OCI-LY3 (cell line): ENCODE measurements around the gene ARID4A.

Source experiments
- H2AFZ ChIP-seq: fragments of 200-600, 300-600 bp; shearing (Covaris generic); 2 replicates; pipeline ENCODE4 v1.6.0; 2014; ENCODE audit warnings: antibody characterized with exemption, low read depth, low read length
- H3K27ac ChIP-seq: fragments of 200-600, 300-600 bp; sonication (generic); 2 replicates; pipeline ENCODE4 v1.5.1; 2014; ENCODE audit warnings: mild to moderate bottlenecking, low read length, moderate library complexity, mixed read lengths
- H3K27me3 ChIP-seq: fragments of 200-600, 300-600 bp; sonication (generic); 2 replicates; pipeline ENCODE4 v1.6.1; 2014; ENCODE audit warnings: low read depth, low read length, mixed read lengths
- H3K36me3 ChIP-seq: fragments of 200-600, 300-600 bp; sonication (generic); replicated peaks from 2 replicates; pipeline ENCODE3; 2014; ENCODE audit warnings: low read depth, low read length, mixed read lengths
- H3K4me1 ChIP-seq: fragments of 300-600, 200-600 bp; sonication (generic); 2 replicates; pipeline ENCODE4 v1.6.1; 2014; ENCODE audit warnings: low read length, mixed read lengths
- H3K4me2 ChIP-seq: fragments of 200-600, 300-600 bp; sonication (generic); 2 replicates; pipeline ENCODE4 v1.6.1; 2014; ENCODE audit warnings: low read length, mixed read lengths
- H3K4me3 ChIP-seq: fragments of 300-600, 200-600 bp; sonication (generic); 2 replicates; pipeline ENCODE4 v1.5.1; 2014; ENCODE audit warnings: antibody characterized with exemption, mild to moderate bottlenecking, low read length, moderate library complexity
- H3K79me2 ChIP-seq: fragments of 300-600, 200-600 bp; shearing (Covaris generic); 2 replicates; pipeline ENCODE4 v1.6.1; 2014; ENCODE audit warnings: mild to moderate bottlenecking, low read length, mixed read lengths
- H3K9ac ChIP-seq: fragments of 300-600, 200-600 bp; shearing (Covaris generic); 2 replicates; pipeline ENCODE4 v1.6.0; 2014; ENCODE audit warnings: mild to moderate bottlenecking, low read length, moderate library complexity
- H3K9me3 ChIP-seq: fragments of 200-600, 300-600 bp; shearing (Covaris generic); 2 replicates; pipeline ENCODE4 v1.6.1; 2014; ENCODE audit warnings: low read length, mixed read lengths; ENCODE audit not compliant: insufficient read depth
- H4K20me1 ChIP-seq: fragments of 200-600, 300-600 bp; sonication (generic); 2 replicates; pipeline ENCODE4 v1.6.1; 2016; ENCODE audit warnings: low read length, mixed read lengths; ENCODE audit not compliant: insufficient read depth
- EZH2phosphoT487 ChIP-seq: fragments of 200-600 bp; shearing (Covaris generic); IDR thresholded peaks from 2 replicates; pipeline ENCODE4 v1.6.1; 2018; ENCODE audit warnings: antibody characterized with exemption, mixed run types, low read depth
- TF ChIP-seq, protein P1 (sequence below): fragments of 200-600, 300-600 bp; sonication (generic); IDR thresholded peaks from 2 replicates; pipeline ENCODE4 v1.5.1; 2014; ENCODE audit warnings: antibody characterized with exemption, low read length, low read depth

ARID4A gene

DNA sequence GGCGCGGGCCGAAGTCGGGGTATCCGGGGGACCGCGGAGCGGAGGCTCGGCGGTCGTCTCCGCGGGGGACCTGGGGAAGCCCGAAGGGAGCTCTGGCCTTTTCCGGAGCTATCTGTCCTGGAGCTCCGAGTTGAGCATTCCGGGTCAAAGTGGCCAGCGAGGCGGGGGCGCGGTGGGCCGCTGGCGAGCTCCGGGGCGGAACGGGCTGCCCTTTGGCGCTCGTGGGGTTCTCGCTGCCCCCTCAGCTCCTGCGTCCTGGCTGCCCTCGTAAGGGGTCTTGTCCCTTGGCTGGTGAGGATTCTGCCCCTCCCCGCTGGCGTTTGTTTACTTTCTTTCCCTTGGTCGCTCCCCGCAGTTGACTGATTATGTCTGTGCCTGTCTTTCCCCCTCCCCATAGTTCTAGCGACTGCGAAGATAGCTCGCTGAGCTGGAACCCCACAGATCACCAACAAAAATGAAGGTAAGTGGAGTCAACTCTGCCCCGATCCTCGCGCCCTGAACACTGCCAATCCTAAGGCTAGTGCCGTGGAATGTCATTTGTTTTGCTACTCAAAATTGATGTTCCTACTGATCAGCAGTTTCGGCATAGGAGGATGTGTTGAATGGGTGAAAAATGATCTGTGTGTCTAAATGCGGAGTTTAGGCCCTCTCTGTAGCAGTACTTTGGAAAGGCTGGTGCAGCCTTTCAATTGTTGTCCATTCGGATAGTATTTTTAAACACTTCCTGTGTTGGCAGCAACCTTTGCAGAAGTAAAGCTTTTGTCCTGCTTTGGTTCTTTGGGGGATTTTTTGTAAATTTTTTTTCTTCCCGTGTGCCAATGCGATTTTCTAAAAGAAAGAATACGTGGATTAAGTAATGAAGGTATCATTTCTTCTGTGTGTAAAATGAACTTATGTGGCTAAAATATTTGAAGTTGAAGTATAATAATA is 1.3 kb downstream of the ARID4A start:
- TF ChIP-seq, protein P1, sequence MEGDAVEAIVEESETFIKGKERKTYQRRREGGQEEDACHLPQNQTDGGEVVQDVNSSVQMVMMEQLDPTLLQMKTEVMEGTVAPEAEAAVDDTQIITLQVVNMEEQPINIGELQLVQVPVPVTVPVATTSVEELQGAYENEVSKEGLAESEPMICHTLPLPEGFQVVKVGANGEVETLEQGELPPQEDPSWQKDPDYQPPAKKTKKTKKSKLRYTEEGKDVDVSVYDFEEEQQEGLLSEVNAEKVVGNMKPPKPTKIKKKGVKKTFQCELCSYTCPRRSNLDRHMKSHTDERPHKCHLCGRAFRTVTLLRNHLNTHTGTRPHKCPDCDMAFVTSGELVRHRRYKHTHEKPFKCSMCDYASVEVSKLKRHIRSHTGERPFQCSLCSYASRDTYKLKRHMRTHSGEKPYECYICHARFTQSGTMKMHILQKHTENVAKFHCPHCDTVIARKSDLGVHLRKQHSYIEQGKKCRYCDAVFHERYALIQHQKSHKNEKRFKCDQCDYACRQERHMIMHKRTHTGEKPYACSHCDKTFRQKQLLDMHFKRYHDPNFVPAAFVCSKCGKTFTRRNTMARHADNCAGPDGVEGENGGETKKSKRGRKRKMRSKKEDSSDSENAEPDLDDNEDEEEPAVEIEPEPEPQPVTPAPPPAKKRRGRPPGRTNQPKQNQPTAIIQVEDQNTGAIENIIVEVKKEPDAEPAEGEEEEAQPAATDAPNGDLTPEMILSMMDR, result no peak
- peak overlapping the region; percentile 76 for H3K27ac ChIP-seq
- H3K4me1 ChIP-seq, result peaks cover 11% of the 10 kb centered on the region
- H3K79me2 ChIP-seq, result peaks cover 55% of the 10 kb centered on the region
- peak overlapping the region; percentile 92 for H3K4me2 ChIP-seq
- H3K27me3 ChIP-seq, result no peaks in the 10 kb centered on the region
- peaks cover 16% of the 10 kb centered on the region for H3K36me3 ChIP-seq
- H4K20me1 ChIP-seq, result peaks cover 14% of the 10 kb centered on the region
- peak overlapping the region; percentile 95 for H3K4me3 ChIP-seq
- peak overlapping the region; percentile 81 for H2AFZ ChIP-seq
- H3K9ac ChIP-seq, result peak overlapping the region; percentile 91
- H3K9me3 ChIP-seq, result no peaks in the 10 kb centered on the region

DNA sequence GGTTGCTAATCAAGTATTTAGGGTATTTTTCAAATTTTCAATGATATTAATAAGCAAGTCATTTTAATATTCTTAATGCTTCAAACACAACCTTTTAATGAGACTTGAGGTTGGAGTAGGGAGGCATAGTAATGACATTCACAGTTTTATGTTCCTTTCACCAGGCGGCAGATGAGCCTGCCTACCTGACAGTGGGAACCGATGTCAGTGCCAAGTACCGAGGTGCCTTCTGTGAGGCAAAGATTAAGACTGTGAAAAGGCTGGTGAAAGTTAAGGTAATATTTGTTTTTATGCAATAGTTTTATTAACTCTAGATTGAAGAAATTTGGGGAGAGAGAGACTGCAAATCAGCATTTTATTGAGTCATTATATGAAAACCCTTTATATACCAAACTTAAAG is 3.1 kb downstream of the ARID4A start:
- Histone ChIP-seq H3K4me2 (no peak overlapping the region), H3K4me3 (no peak overlapping the region), H3K4me1 (peaks cover 11% of the 10 kb centered on the region), H3K36me3 (peaks cover 14% of the 10 kb centered on the region), H4K20me1 (peaks cover 11% of the 10 kb centered on the region), H3K9me3 (no peaks in the 10 kb centered on the region), H3K9ac (no peak overlapping the region), H2AFZ (no peak overlapping the region), H3K79me2 (peaks cover 37% of the 10 kb centered on the region), H3K27ac (no peak overlapping the region), H3K27me3 (no peaks in the 10 kb centered on the region)
- TF ChIP-seq, protein P1, result no peak
- no peak for TF ChIP-seq EZH2phosphoT487

DNA sequence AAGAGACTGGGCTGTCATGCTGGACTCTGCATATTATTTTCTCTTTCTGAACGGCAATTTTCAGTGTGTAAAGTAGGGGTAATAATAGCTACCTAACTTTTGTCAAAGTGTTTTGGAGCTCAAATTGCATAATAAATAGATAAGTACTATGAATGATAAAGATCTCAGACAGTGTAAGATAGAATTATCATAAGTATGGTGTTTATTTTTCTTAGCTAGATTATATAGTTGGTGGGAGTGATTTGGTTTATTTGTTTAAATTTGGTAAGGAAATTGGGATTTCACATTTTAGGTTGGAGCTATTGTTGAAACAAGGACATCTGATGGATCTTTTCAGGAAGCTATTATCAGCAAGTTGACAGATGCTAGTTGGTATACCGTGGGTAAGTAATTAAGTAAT is 7.4 kb downstream of the ARID4A start:
- no peak overlapping the region for H3K27ac ChIP-seq
- peaks cover 14% of the 10 kb centered on the region for H3K36me3 ChIP-seq
- no peaks in the 10 kb centered on the region for H3K27me3 ChIP-seq
- no peak overlapping the region for H3K4me3 ChIP-seq
- H2AFZ ChIP-seq, result no peak overlapping the region
- no peaks in the 10 kb centered on the region for H3K9me3 ChIP-seq
- peaks cover 2% of the 10 kb centered on the region; the same call in 1 of the 2 replicates for H3K79me2 ChIP-seq
- H4K20me1 ChIP-seq, result 0 out of 2 replicates have a peak, but pooled peaks cover 5% of the 10 kb centered on the region
- TF ChIP-seq EZH2phosphoT487, result no peak
- no peak overlapping the region for H3K9ac ChIP-seq
- H3K4me2 ChIP-seq, result no peak overlapping the region
- peaks cover 2% of the 10 kb centered on the region for H3K4me1 ChIP-seq

DNA sequence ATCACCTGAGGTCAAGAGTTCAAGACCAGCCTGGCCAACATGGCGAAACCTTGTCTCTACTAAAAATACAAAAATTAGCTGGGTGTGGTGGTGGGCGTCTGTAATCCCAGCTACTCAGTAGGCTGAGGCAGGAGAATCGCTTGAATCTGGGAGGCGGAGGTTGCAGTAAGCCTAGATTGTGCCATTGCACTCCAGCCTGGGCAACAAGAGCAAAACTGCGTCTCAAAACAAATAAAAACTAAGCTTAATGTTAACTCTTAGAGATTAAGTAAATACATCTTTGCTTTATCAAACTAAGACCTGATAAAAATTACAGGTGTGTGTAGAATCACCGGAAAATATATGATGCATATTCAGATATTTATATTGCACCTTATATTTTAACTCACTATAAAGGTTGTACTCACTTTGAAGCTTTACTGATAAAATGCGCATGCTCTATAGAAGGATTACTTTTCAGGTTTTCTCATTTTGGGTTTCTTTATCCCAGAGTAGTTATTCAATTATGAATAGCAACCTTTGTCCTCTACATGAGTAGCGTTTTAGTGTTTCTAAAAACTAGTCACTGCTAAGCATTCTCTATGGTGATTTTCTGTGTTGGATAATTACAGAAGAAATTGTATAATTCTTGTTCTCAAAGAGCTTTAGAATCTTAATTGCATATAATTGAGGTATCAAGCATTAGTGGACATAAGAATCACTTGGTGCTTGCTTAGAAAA is 9.4 kb downstream of the ARID4A start:
- H3K4me1 ChIP-seq, result no peaks in the 10 kb centered on the region
- H4K20me1 ChIP-seq, result 0 out of 2 replicates have a peak, but pooled peaks cover 5% of the 10 kb centered on the region
- no peak overlapping the region for H3K27ac ChIP-seq
- H3K9me3 ChIP-seq, result no peaks in the 10 kb centered on the region
- peaks cover 11% of the 10 kb centered on the region for H3K36me3 ChIP-seq
- H3K9ac ChIP-seq, result no peak overlapping the region
- no peak overlapping the region for H3K4me2 ChIP-seq
- no peak overlapping the region for H2AFZ ChIP-seq
- H3K79me2 ChIP-seq, result no peaks in the 10 kb centered on the region
- H3K27me3 ChIP-seq, result no peaks in the 10 kb centered on the region
- H3K4me3 ChIP-seq, result no peak overlapping the region
- no peak for TF ChIP-seq EZH2phosphoT487
- TF ChIP-seq, protein P1, result no peak
